HG02981 (cell line): ENCODE results near the gene TOM1.
"Not testable (repeated sequence)": the region's sequence is repeated elsewhere in the genome, so short reads cannot be mapped to it uniquely, and the experiment has no call there.

Experiments
- ATAC-seq: cut with Tn5 transposase; IDR thresholded peaks from one replicate; pipeline ENCODE4 v1.9.1; 2021; ENCODE audit warnings: mild to moderate bottlenecking, moderate library complexity; ENCODE audit not compliant: unreplicated experiment

The TOM1 gene

GRCh38 chr22:35393116-35394010 lies 93.7 kb downstream of the TOM1 start:
- ATAC-seq: no peak

DNA sequence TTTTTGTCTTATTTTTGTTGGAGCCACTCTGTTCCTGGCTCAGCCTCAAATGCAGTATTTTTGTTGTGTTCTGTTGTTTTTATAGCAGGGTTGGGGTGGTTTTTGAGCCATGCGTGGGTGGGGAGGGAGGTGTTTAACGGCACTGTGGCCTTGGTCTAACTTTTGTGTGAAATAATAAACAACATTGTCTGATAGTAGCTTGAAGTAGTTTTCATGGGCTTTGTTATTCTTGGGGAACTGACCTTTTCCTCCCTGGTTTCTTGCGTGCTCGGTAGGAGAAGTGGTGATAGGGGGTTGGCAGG lies 94.3 kb downstream of the TOM1 start:
- no peak for ATAC-seq

DNA sequence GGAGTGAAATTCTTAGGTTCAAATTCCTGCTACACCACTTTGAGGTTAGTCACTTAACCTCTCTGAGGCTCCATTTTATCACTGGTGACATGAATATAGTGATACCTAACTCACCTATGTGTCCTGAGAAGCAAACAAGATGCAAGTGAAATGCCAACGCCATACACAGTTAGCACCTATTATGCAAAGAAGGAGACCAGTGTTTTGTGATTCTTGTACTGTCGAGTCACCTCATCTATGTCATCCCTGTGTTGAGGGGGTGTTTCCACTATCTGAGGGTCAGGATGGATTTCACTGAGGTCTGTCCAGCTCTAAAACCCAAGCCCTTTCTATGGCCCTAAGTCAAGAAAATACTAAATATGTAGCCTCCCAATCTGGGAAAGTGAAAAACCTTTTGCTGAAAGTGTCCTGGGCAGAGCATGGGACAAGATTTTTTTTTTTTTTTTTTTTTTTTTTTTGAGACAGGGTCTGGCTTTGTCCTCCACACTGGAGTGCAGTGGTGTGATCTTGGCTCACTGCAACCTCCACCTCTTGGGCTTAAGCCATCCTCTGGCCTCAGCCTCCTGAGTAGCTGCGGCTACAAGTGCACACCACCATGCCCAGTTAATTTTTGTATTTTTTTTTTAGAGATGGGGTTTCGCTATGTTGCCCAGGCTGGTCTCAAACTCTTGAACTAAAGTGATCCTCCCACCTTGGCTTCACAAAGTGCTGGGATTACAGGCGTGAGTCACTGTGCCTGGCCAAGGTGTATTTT lies 95.3 kb downstream of the TOM1 start:
- no peak for ATAC-seq

- not testable (repeated sequence) for ATAC-seq
These were observed 96.9 kb downstream of the TOM1 start for GRCh38 chr22:35396622-35397021.

DNA sequence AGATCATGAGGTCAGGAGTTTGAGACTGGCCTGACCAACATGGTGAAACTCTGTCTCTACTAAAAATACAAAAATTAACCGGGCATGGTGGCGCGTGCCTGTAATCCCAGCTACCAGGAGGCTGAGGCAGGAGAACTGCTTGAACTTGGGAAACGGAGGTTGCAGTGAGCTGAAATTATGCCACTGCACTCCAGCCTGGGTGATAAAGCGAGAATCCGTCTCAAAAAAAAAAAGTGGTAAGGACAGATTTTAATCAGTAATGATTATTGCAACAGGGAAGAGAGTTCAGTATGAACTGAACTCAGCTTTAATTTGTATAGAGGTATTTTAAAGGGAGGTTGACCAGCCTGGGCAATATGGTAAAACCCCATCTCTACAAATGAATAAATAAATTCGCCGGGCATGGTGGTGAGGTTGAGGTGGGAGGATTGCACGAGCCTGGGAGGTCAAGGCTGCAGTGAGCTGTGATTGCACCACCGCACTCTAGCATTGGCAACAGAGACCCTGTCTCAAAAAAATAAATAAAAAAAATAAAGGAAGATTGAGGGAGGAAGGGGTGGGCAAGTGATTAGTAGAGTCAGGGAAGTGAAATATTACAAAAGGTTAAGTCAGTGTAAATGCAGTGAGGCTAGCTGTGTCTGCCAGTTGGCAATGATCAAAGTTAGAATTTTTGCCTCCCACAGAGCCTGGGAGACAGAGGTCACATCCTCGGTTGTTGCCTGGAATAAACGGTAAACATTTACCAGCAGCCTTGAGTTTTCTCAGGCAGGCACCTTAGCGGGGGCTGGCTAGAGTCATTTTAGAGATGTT lies 97.6 kb downstream of the TOM1 start:
- ATAC-seq: no peak
